ENCODE results near the gene GPC5. TPM values are rescaled to one million over a fixed set of nuclear protein-coding genes. Genes with fewer than 3 reads are reported as not detected.

The GPC5 gene
- total RNA-seq, 1 experiment from 2014 or later, result 0.15 TPM

- no peaks in the 10 kb centered on the region for H3K79me2 ChIP-seq (ENCODE audit: insufficient read depth, low read length)
- H2BK5ac ChIP-seq (ENCODE audit: insufficient read length, low read length), result no peak overlapping the region
- no peak overlapping the region for H2AK5ac ChIP-seq (ENCODE audit: insufficient read length, low read length)
- H3K4me1 ChIP-seq (ENCODE audit: insufficient read depth, low read length), result no peaks in the 10 kb centered on the region
- H3K4ac ChIP-seq (ENCODE audit: low read depth, low read length), result no peak overlapping the region
- H4K8ac ChIP-seq (replicated peaks; ENCODE audit: insufficient read length, low read depth, low read length), result no peak overlapping the region
- H3K14ac ChIP-seq (ENCODE audit: insufficient read depth, low read length), result no peak overlapping the region
- no peak overlapping the region for H2BK15ac ChIP-seq (ENCODE audit: low read depth, low read length)
- no peak overlapping the region for H3T11ph ChIP-seq (ENCODE audit: low read length)
- no peak overlapping the region for H3K23ac ChIP-seq (ENCODE audit: insufficient read length, low read depth, low read length)
- H4K20me1 ChIP-seq (ENCODE audit: control insufficient read depth, insufficient read depth, insufficient read length), result no peaks in the 10 kb centered on the region
- H2AFZ ChIP-seq (ENCODE audit: low read length), result no peak overlapping the region
- H2BK20ac ChIP-seq (ENCODE audit: low read depth, low read length, poor library complexity, severe bottlenecking), result no peak overlapping the region
- WGBS (ENCODE audit: extremely low coverage, insufficient read length, low lambda C conversion rate), result no CpG with 5 or more reads among the region's 3 CpGs
- Mint-ChIP-seq H3K27ac (no peak overlapping the region), H3K4me1 (no peaks in the 10 kb centered on the region), H3K9me3 (no peaks in the 10 kb centered on the region), H3K4me3 (no peak overlapping the region), H3K27me3 (ENCODE audit: low read depth) (no peaks in the 10 kb centered on the region; the same call in 1 of the 2 replicates), H3K36me3 (ENCODE audit: insufficient read depth in 1 of 3, low read depth in 3 of 3) (no peaks in the 10 kb centered on the region)
- no peak overlapping the region for H2BK120ac ChIP-seq (ENCODE audit: low read depth, low read length, poor library complexity, severe bottlenecking)
- H4K5ac ChIP-seq (ENCODE audit: insufficient read length, low read depth, low read length), result no peak overlapping the region
- TF ChIP-seq CTCF (conservative IDR thresholded peaks at IDR 0.05), result no peak
- H3K9me3 ChIP-seq (ENCODE audit: control insufficient read depth, low read depth, low read length), result no peaks in the 10 kb centered on the region
- no peak overlapping the region for H3K9ac ChIP-seq (ENCODE audit: extremely low read depth, insufficient read length, low read length)
- H3K27ac ChIP-seq (ENCODE audit: insufficient read length, low read depth, low read length), result no peak overlapping the region
- no peaks in the 10 kb centered on the region for H3K79me1 ChIP-seq (ENCODE audit: insufficient read depth, low read depth, low read length, poor library complexity, severe bottlenecking)
- no peak overlapping the region for H4K91ac ChIP-seq (ENCODE audit: insufficient read length, low read depth, low read length)
- H3K56ac ChIP-seq (ENCODE audit: insufficient read length, low read depth, low read length), result no peak overlapping the region
- no peak overlapping the region for H3K4me2 ChIP-seq (ENCODE audit: insufficient read depth, insufficient read length, low read length)
- H3K23me2 ChIP-seq (ENCODE audit: insufficient read length, low read depth, low read length, poor library complexity, severe bottlenecking), result no peaks in the 10 kb centered on the region
- DNase-seq, result no peak
- H3K27me3 ChIP-seq (ENCODE audit: insufficient read depth, low read length), result no peaks in the 10 kb centered on the region
- no peak overlapping the region for H2BK12ac ChIP-seq (ENCODE audit: insufficient read length, low read depth, low read length)
- H3K18ac ChIP-seq (ENCODE audit: insufficient read length, low read depth, low read length), result no peak overlapping the region
These were observed 1328.7 kb downstream of the GPC5 start for GRCh38 chr13:92727118-92727517.

Data from H9 (cell line).